TTC549 (cell line): ENCODE measurements around the gene KRT74.

ENCODE experiments used
- FAIRE-seq: peaks from 2 replicates; lab custom pipeline; 2012; peaks lifted over from hg19 to GRCh38; lab: Jason Lieb, UNC

Gene KRT74

GRCh38 chr12:52535574-52535973, 38.1 kb downstream of the KRT74 start:
- no peak for FAIRE-seq

DNA sequence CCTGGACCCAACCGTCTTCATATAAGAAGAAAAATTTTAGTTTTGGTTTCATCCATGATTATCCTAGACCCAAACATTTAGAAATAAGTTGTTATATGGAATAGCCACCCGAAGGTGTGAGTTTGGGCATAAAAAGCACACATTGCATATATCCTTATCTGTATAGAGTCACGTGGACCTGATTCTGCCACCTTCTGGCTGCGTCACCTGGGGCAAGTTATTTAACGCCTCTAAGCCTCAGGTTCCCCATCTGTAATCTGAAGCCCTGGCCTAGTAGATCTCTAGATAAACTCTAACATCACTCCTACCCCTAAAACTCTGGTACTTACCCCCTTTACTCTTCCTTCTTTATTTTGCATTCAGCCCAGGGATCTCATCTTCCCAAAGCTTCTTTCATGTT, 39.2 kb downstream of the KRT74 start:
- FAIRE-seq: no peak

- no peak for FAIRE-seq
Observed at GRCh38 chr12:52533686-52534470, 39.8 kb downstream of the KRT74 start.

DNA sequence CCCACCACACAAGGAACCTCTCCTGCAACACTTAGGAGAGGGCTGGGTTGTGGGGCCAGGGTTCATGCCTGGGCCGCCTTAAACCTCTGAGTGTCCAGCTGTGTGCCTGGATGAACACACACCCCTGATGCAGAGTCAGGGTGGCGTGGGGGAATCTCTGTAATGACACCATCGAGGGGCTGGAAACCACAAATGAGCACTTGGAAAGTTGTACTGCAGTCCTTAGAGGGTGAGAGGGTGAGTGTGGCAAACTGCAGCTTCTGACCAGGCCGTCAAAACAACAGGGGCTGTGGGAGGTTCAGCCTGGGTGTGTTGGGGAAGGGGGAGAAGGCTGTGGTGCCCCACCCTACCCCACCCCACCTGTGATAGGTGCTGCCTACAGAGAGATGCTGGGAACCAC, 41.0 kb downstream of the KRT74 start:
- no peak for FAIRE-seq

DNA sequence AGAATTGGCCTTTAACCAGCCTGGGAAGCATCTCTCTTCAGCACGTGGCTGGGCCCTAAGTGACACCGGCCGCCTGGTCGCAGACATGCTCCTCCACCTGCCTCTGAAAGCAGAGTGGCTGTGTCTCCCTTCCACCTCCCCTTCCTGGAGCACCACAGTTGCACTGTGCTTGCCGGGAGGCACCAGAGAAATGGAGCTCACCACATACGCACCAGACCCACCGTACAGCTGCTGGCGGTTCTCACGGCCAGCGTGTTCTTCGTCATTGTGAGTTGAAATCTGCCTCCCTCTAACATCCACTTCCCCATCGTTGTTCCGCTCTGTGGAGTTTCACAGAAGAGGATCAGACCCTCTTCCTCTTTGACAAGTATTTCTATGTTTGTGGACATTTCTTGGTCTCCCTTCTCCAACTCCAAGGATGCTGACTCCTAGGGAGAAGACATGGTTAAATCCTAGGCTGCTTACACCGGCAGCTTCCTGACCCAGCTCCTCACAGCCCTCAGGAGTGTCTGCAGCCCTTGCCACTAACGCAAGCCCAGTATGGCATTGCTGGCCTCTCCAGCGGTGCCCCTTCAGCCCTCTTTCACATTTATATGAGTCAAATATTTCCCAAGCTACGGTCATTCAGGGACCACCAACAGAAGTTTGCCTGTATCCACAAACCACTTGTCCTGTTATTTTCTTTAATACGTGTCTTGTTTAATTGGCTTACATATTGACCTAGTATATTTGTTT, 41.9 kb downstream of the KRT74 start:
- no peak for FAIRE-seq

GRCh38 chr12:52530905-52531304, 42.7 kb downstream of the KRT74 start:
- no peak for FAIRE-seq

- no peak for FAIRE-seq
Observed at GRCh38 chr12:52530366-52530765, 43.3 kb downstream of the KRT74 start.

GRCh38 chr12:52529846-52530245, 43.8 kb downstream of the KRT74 start:
- FAIRE-seq: no peak

DNA sequence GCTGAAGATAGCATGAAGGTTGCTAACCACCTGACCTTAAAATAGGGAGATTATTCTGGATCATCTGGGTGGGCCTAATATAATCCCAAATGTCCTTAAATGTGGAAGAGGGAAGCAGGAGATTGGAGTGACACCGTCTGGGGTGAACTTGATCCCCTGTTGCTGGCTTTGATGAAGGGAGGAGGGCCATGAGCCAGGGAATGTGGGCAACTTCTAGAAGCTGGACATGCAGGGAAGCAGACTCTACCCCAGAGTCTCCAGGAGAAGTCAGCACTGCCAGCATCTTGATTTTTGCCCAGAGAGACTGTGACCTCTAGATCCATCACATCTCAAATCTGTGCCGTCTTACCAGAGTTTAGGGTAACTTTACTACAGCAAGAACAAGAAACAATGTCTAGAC, 44.2 kb downstream of the KRT74 start:
- FAIRE-seq: no peak

DNA sequence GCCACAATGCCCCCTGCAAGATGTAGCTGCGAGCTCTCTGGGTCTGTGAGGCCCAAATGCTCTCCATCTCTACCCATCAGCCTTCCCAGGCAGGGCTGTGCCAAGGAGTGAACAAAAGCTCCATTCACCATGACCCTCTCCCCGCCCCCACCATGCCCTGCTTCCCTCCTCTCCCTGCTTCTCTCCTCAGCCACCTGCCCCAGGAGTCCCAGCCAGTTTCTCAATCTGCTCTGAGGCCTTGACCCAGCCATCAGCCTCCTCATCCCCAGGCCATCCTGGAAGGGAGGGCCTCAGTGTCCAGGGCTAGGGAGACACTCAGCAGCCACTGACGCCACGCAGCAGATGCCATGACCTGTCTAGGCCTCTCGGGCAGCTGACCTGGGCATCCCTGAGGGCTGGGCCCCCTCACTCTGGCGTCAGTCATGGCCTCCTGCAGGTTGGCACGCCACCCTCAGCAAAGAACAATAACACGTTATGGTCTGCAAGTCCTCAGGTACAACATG, 45.0 kb downstream of the KRT74 start:
- FAIRE-seq: no peak

- FAIRE-seq: no peak
Observed at GRCh38 chr12:52527121-52527800, 46.4 kb downstream of the KRT74 start.

- no peak for FAIRE-seq
Observed at GRCh38 chr12:52526511-52526951, 47.1 kb downstream of the KRT74 start.

DNA sequence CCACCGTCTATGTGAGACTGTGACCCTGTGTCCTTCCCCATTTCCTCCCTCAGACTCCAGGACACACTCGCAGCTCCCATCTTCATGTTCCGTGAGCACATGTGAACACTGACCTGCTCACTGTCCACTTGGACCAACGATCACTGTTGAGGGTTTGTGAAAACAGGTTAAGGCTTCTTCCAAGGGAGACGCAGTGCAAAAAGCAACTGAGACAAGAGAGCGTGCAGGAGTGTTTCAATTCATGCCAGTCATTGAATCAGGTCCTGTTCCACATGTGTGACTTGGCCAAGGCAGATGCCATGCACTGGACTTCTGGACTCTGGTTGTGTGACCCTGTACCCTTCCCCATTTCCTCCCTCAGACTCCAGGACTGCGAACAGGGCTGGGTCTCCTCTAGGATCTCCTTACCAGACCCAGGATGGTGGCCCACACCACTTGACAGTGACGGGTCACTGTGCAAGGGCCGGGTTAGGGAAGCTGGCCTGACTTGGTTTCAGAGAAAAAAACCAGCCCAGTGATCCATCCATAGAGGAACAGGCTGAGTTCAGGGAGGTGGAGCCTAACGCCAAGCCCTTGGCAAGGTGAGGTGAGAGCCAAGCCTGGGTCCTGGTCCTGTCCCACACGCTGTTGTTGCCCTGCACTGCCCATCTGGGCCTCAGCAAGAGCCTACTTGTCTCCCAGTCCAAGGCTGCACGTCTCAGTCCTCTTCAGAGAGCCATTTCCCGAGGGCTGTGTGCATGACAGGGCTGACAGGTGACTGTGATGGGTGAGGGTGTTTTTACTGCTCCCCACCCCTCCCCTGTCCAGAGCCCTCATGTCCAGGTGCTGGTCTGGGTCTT, 47.8 kb downstream of the KRT74 start:
- no peak for FAIRE-seq

DNA sequence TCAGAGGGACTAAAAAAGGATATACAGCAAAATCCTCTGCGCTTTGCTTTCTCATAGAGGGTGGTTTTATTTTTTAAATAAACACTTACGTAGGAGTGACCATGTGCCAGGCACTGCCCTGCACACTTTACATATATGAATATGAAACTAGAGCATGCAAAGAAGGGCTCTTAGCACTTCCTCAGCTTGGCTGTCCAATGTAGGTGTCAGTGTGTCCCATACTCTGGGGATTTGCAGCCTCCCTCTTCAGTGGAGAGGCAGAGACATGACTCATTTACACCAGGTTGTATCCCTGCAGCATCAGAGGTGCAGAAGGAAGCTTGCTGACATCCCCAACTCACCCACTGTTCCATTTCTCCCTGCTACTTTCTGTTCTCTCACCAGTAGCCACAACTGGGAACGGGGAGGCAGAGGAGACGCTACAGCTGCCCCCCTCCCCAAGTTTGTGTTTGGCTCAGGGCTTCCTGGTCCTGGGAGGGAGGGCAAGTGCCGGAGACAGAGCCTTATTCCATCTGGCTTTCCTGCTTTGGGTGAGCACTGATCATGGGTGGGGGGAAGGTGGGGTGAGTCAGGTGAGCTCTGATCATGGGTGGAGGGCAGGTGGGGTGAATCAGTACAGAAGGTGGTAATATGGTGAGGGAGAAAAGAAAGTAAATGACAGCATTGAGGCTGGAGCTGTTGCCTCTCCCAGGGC, 48.6 kb downstream of the KRT74 start:
- FAIRE-seq: no peak

DNA sequence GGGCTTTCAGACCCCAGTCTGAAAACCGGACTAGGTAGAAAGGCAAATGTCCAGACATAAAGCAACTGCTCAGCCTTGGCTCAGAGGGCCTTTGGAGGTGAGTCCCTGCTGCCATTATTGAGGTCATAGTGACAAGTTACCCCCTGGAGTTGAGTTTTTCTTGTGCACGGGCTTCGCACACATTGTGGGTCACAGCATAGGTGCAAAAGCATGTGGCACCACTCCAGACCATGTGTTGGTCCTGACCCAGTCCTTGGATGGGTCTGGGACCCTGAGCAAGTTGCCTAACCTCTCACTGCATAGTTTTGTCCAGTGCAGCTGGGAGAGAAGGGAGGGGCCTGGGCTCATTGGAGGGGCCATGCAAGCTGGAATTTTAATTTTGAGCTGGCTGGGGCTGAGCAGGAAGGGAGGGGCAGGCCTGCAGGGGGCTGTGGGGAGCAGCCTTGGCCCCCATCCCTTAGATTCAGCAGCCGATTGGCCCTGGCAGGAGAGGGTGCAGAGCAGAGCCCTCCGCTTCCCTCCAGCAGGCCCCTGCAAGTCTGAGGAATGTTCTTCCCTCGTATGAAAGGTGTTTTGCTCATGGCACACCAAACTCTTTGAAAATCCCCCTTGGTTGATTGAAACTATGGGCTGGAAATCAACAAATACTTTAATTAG, 49.3 kb downstream of the KRT74 start:
- no peak for FAIRE-seq

DNA sequence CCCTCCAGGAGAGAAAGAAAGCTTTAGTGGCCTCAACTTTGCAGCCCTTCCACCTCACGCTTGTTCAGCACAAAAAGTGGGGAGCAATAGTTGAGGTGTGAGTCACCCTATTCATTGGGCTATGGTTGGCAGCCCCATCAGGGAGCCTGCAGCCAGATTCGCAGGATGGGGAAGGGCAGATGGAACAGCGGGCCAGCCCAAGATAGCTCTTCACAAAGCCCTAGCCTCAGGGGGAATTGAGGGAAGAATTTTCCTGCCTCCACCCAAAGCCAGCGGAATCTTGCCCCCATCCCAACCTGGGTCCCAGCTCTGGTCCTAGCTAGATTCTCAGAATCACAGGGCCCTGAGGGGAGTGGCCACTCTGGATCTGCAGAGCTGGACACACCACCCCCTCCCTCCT, 49.8 kb downstream of the KRT74 start:
- FAIRE-seq: no peak

DNA sequence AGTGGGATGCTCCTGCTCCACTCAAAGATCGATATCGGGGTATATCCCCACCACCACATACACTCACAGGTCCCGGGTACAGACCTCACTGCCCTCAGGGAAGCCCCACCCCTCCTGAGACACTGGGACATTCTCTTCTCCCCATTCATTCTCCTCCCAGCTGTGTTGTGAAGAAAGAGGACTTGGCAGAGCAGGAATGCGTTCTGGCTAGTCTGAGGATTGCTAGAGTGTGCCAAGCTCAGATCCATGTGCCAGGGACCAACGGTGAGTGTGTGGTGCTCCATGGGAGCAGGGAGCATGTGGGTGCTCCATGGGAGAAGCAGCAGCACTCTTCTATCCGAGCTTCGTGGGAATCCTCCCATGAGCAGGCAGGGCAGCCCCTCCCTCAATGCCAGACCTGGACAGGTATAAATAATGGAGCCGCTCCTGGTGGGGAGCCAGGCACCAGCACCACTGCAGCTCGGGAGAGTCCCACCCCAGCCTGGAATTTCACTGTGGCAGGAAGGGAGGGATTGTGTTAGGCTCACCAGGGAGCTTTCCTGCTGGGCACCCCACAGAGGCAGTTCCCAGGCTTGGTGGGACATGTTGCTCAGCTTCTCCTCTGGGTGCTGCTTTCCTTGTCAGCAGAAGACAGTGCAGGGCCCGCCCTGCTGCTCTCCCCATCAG, 51.2 kb downstream of the KRT74 start:
- no peak for FAIRE-seq

- no peak for FAIRE-seq
Observed at GRCh38 chr12:52521568-52522266, 51.9 kb downstream of the KRT74 start.

DNA sequence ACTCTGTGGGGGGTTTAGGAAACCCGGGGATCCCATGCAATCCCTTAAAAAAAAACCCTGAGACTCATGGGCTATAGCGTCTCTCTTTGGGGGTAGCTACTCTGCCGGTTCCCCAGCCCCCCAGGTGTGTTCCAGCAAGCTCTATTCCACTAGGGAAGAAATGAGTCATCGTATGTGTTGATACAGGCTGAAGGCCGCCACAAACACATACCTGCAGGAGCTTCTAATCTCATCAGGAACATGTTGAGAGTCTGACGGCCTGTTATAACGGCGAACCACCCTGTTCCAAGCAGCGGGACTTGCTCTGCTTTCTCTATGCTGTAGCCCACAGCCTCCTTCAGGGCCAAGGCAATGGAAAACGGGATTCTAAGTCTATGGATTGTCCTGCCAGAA, 52.5 kb downstream of the KRT74 start:
- no peak for FAIRE-seq
